ENCODE results near the gene NOL6. TPM values are rescaled to one million over a fixed set of nuclear protein-coding genes. Genes with fewer than 3 reads are reported as not detected.
"Not testable (repeated sequence)": the region's sequence is repeated elsewhere in the genome, so short reads cannot be mapped to it uniquely, and the experiment has no call there.

Gene NOL6
- polyA plus RNA-seq, 1 donor (not counting 4 experiments of a cell fraction or from before 2014, with no cell fraction given): 63.6 TPM

DNA sequence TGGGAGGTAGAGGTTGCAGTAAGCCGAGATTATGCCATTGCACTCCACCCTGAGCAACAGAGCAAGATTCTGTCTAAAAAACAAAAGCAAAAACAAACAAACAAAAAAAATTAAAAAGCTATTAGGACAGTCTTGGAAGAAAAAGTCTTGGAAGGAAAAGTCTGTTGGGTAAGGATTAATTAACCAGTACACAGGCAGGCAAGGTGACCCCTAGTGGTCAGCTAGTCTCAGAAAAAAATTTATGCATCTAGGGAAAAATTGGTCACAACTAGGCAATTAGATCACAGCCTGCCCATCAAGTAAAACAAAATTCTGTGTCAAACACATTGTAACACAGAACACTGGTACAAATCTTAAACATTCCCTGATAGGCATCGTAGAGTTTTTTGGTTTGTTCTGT is 43.6 kb upstream of the NOL6 start:
- dilution Hi-C loops (cut with MboI; ENCODE audit: extremely low pct_ligation_motif_present, low sequenced_read_pairs): no loop called here
- no peak overlapping the region for H3K4me3 ChIP-seq (ENCODE audit: control insufficient read depth in 2 of 3, extremely low read depth in 1 of 3, insufficient read depth in 2 of 3, low read depth in 1 of 3, low read length in 3 of 3)
- H2AFZ ChIP-seq (ENCODE audit: control insufficient read depth, low read length): no peak overlapping the region
- FAIRE-seq (peak; percentile 46), DNase-seq (ENCODE audit: low read depth, low spot score) (no peak)
- H3K36me3 ChIP-seq (ENCODE audit: control insufficient read depth in 2 of 2, extremely low read depth in 1 of 2, insufficient read depth in 2 of 2, low read length in 2 of 2): no peaks in the 10 kb centered on the region
- no peak for TF ChIP-seq EZH2 (IDR thresholded peaks at IDR 0.05; ENCODE audit: low read length)
- TF ChIP-seq, protein P1, sequence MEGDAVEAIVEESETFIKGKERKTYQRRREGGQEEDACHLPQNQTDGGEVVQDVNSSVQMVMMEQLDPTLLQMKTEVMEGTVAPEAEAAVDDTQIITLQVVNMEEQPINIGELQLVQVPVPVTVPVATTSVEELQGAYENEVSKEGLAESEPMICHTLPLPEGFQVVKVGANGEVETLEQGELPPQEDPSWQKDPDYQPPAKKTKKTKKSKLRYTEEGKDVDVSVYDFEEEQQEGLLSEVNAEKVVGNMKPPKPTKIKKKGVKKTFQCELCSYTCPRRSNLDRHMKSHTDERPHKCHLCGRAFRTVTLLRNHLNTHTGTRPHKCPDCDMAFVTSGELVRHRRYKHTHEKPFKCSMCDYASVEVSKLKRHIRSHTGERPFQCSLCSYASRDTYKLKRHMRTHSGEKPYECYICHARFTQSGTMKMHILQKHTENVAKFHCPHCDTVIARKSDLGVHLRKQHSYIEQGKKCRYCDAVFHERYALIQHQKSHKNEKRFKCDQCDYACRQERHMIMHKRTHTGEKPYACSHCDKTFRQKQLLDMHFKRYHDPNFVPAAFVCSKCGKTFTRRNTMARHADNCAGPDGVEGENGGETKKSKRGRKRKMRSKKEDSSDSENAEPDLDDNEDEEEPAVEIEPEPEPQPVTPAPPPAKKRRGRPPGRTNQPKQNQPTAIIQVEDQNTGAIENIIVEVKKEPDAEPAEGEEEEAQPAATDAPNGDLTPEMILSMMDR (optimal IDR thresholded peaks at IDR 0.05 in 1 of 3, IDR thresholded peaks at IDR 0.05 in 1 of 3, conservative IDR thresholded peaks at IDR 0.05 in 1 of 3; ENCODE audit: extremely low read depth in 1 of 3, insufficient read depth in 2 of 3, low read length in 3 of 3): peak in 2 of 3 experiments; percentile 48 to 51
- H3K9me1 ChIP-seq (ENCODE audit: control insufficient read depth, extremely low read depth, insufficient read depth, low read length): no peaks in the 10 kb centered on the region
- no peaks in the 10 kb centered on the region for H3K27me3 ChIP-seq (ENCODE audit: control insufficient read depth, extremely low read depth, insufficient read depth, low read length)
- H4K20me1 ChIP-seq (ENCODE audit: control insufficient read depth, extremely low read depth, insufficient read depth, low read length): no peaks in the 10 kb centered on the region
- H3K9me3 ChIP-seq (ENCODE audit: control insufficient read depth, low read depth, low read length): no peaks in the 10 kb centered on the region
- peaks cover 27% of the 10 kb centered on the region for H3K4me1 ChIP-seq (ENCODE audit: control insufficient read depth, extremely low read depth, insufficient read depth, low read length)
- H3K27ac ChIP-seq (ENCODE audit: control insufficient read depth, insufficient read depth, low read length): peak overlapping the region; percentile 60
- no peaks in the 10 kb centered on the region for H3K79me2 ChIP-seq (ENCODE audit: control insufficient read depth, insufficient read depth, low read length)
- no peak overlapping the region for H3K4me2 ChIP-seq (ENCODE audit: control insufficient read depth, extremely low read depth, insufficient read depth, low read depth, low read length)
- peak overlapping the region; percentile 28 for H3K9ac ChIP-seq (ENCODE audit: control insufficient read depth, extremely low read depth, insufficient read depth, low read length)

DNA sequence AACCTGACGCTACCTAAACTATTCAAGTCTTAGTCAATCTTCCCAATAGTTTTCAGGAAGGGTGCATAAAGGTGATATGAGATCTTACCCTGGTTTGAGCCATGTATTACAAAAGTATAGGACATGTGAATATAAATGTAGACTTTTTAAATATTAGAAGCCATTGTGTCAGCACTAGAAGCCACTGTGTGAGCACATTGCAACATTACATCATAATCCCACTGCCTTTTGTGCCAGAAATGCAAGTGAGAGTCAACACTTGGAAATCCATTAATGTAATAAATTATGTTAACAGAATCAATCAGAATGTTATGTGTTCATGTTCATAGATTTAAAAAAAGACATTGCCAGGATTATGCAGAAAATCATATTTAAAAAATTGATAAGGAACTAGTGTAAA is 42.7 kb upstream of the NOL6 start:
- H4K20me1 ChIP-seq (ENCODE audit: control insufficient read depth, extremely low read depth, insufficient read depth, low read length); DNase-seq (ENCODE audit: low read depth, low spot score); H3K9me1 ChIP-seq (ENCODE audit: control insufficient read depth, extremely low read depth, insufficient read depth, low read length); H3K9me3 ChIP-seq (ENCODE audit: control insufficient read depth, low read depth, low read length); dilution Hi-C loops (cut with MboI; ENCODE audit: extremely low pct_ligation_motif_present, low sequenced_read_pairs); H3K27me3 ChIP-seq (ENCODE audit: control insufficient read depth, extremely low read depth, insufficient read depth, low read length); H2AFZ ChIP-seq (ENCODE audit: control insufficient read depth, low read length); H3K79me2 ChIP-seq (ENCODE audit: control insufficient read depth, insufficient read depth, low read length); H3K27ac ChIP-seq (ENCODE audit: control insufficient read depth, insufficient read depth, low read length); H3K9ac ChIP-seq (ENCODE audit: control insufficient read depth, extremely low read depth, insufficient read depth, low read length); H3K36me3 ChIP-seq (ENCODE audit: control insufficient read depth in 2 of 2, extremely low read depth in 1 of 2, insufficient read depth in 2 of 2, low read length in 2 of 2); H3K4me3 ChIP-seq (ENCODE audit: control insufficient read depth in 2 of 3, extremely low read depth in 1 of 3, insufficient read depth in 2 of 3, low read depth in 1 of 3, low read length in 3 of 3); H3K4me2 ChIP-seq (ENCODE audit: control insufficient read depth, extremely low read depth, insufficient read depth, low read depth, low read length): not testable (repeated sequence)
- FAIRE-seq: peak; percentile 52
- H3K4me1 ChIP-seq (ENCODE audit: control insufficient read depth, extremely low read depth, insufficient read depth, low read length): peaks cover 26% of the 10 kb centered on the region

DNA sequence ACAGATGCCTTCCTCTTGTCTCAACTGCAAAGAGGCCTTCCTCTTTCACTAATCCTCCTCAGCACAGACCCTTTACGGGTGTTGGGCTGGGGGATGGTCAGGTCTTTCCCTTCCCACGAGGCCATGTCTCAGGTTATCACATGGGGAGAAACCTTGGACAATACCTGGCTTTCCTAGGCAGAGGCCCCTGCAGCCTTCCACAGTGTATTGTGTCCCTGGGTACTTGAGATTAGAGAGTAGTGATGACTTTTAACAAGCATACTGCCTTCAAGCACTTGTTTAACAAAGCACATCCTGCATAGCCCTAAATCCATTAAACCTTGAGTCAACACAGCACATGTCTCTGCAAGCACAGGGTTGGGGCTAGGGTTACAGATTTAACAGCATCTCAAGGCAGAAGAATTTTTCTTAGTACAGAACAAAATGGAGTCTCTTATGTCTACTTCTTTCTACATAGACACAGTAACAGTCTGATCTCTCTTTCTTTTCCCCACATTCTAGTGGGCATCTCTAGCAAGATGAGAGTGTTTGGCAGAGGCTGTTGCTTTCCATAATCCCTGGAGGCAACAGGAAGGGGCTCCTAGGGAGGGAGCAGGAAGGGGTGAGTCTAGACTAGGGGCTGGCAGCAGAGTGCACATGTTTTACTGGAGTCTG is 41.7 kb upstream of the NOL6 start:
- FAIRE-seq: peak; percentile 36
- H2AFZ ChIP-seq (ENCODE audit: control insufficient read depth, low read length): peak overlapping the region; percentile 62
- H3K9me1 ChIP-seq (ENCODE audit: control insufficient read depth, extremely low read depth, insufficient read depth, low read length); H3K27me3 ChIP-seq (ENCODE audit: control insufficient read depth, extremely low read depth, insufficient read depth, low read length); H3K79me2 ChIP-seq (ENCODE audit: control insufficient read depth, insufficient read depth, low read length); DNase-seq (ENCODE audit: low read depth, low spot score); H3K4me3 ChIP-seq (ENCODE audit: control insufficient read depth in 2 of 3, extremely low read depth in 1 of 3, insufficient read depth in 2 of 3, low read depth in 1 of 3, low read length in 3 of 3); H3K9me3 ChIP-seq (ENCODE audit: control insufficient read depth, low read depth, low read length); H3K9ac ChIP-seq (ENCODE audit: control insufficient read depth, extremely low read depth, insufficient read depth, low read length); H4K20me1 ChIP-seq (ENCODE audit: control insufficient read depth, extremely low read depth, insufficient read depth, low read length); dilution Hi-C loops (cut with MboI; ENCODE audit: extremely low pct_ligation_motif_present, low sequenced_read_pairs); H3K4me2 ChIP-seq (ENCODE audit: control insufficient read depth, extremely low read depth, insufficient read depth, low read depth, low read length); H3K36me3 ChIP-seq (ENCODE audit: control insufficient read depth in 2 of 2, extremely low read depth in 1 of 2, insufficient read depth in 2 of 2, low read length in 2 of 2): not testable (repeated sequence)
- H3K27ac ChIP-seq (ENCODE audit: control insufficient read depth, insufficient read depth, low read length): peak overlapping the region; percentile 43
- H3K4me1 ChIP-seq (ENCODE audit: control insufficient read depth, extremely low read depth, insufficient read depth, low read length): peaks cover 27% of the 10 kb centered on the region

DNA sequence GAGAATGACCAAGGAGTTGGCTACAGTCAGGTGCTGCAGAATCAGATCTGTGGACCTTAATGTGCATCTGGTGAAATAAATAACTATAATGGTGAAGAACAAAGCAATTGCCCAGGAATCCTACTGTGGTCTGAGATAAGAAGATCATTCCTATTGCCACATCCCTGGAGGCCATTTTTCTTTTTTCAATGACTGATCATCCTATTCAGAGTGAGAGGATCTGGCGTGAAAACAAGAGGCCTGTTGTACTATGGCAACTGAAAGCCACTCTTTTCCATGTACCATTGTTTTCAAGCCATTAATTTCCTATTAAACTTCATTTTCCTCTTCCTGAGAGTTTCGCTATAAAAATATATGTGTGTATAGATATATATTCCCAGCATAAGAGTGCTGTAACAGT is 38.8 kb upstream of the NOL6 start:
- H3K27me3 ChIP-seq (ENCODE audit: control insufficient read depth, extremely low read depth, insufficient read depth, low read length); DNase-seq (ENCODE audit: low read depth, low spot score); H3K79me2 ChIP-seq (ENCODE audit: control insufficient read depth, insufficient read depth, low read length); H3K9me1 ChIP-seq (ENCODE audit: control insufficient read depth, extremely low read depth, insufficient read depth, low read length); dilution Hi-C loops (cut with MboI; ENCODE audit: extremely low pct_ligation_motif_present, low sequenced_read_pairs); H4K20me1 ChIP-seq (ENCODE audit: control insufficient read depth, extremely low read depth, insufficient read depth, low read length); H3K9me3 ChIP-seq (ENCODE audit: control insufficient read depth, low read depth, low read length); H3K9ac ChIP-seq (ENCODE audit: control insufficient read depth, extremely low read depth, insufficient read depth, low read length); H3K27ac ChIP-seq (ENCODE audit: control insufficient read depth, insufficient read depth, low read length); H3K4me3 ChIP-seq (ENCODE audit: control insufficient read depth in 2 of 3, extremely low read depth in 1 of 3, insufficient read depth in 2 of 3, low read depth in 1 of 3, low read length in 3 of 3); FAIRE-seq; H2AFZ ChIP-seq (ENCODE audit: control insufficient read depth, low read length); H3K4me2 ChIP-seq (ENCODE audit: control insufficient read depth, extremely low read depth, insufficient read depth, low read depth, low read length); H3K36me3 ChIP-seq (ENCODE audit: control insufficient read depth in 2 of 2, extremely low read depth in 1 of 2, insufficient read depth in 2 of 2, low read length in 2 of 2): not testable (repeated sequence)
- peaks cover 24% of the 10 kb centered on the region for H3K4me1 ChIP-seq (ENCODE audit: control insufficient read depth, extremely low read depth, insufficient read depth, low read length)
